PC-9 (cell line): ENCODE results near the gene STK32B. TPM values are rescaled to one million over a fixed set of nuclear protein-coding genes. Genes with fewer than 3 reads are reported as not detected.

Experiments
- BruUV-seq: library from RNA; stranded (reverse); fragments of 400-500 nt; replicated peaks from 2 replicates; lab custom pipeline; 2021; lab: Mats Ljungman, UMichigan
- CTCF ChIA-PET: fragments of 300-600 bp; sonication (Branson Sonifier 250); formaldehyde crosslinking; loops from one replicate; lab custom pipeline; 2022; ENCODE audit warnings: antibody characterized with exemption; lab: Charles Lee
- POLR2A ChIA-PET: fragments of 300-600 bp; sonication (Branson Sonifier 250); formaldehyde crosslinking; loops from one replicate; lab custom pipeline; 2022; ENCODE audit warnings: antibody characterized with exemption; ENCODE audit not compliant: unreplicated experiment; lab: Charles Lee
- DNase-seq, 2 experiments: peaks; one replicate each; pipeline versions ENCODE4 v3.0.0 to v3.0.0-alpha.2; 2015 to 2022; ENCODE audit warnings: mixed read lengths in 1 of 2
- H2AFZ ChIP-seq: fragments of 200-600 bp; sonication (generic); 2 replicates; pipeline ENCODE4 v1.8.1; 2017; ENCODE audit warnings: antibody characterized with exemption
- H3F3A ChIP-seq: fragments of 200-600 bp; sonication (generic); 2 replicates; pipeline ENCODE4 v1.8.1; 2017; ENCODE audit warnings: antibody characterized with exemption, mild to moderate bottlenecking, low read depth; ENCODE audit not compliant: insufficient read depth
- H3K27ac ChIP-seq: fragments of 200-600 bp; sonication (generic); 2 replicates; pipeline ENCODE4 v1.6.1; 2016; ENCODE audit warnings: mixed run types
- H3K27me3 ChIP-seq: fragments of 200-600 bp; sonication (generic); 2 replicates; pipeline ENCODE4 v1.6.1; 2016; ENCODE audit warnings: low read depth, mixed run types; ENCODE audit not compliant: insufficient read depth
- H3K36me3 ChIP-seq: fragments of 200-600 bp; sonication (generic); 2 replicates; pipeline ENCODE4 v1.6.1; 2016; ENCODE audit warnings: low read depth, mixed run types
- H3K4me1 ChIP-seq: fragments of 200-600 bp; sonication (generic); replicated peaks from 2 replicates; pipeline ENCODE4 v1.6.1; 2016; ENCODE audit warnings: mixed run types; ENCODE audit not compliant: insufficient read depth
- H3K4me2 ChIP-seq: fragments of 200-600 bp; sonication (generic); 2 replicates; pipeline ENCODE4 v1.6.1; 2017; ENCODE audit warnings: mixed run types
- H3K4me3 ChIP-seq: fragments of 200-600 bp; sonication (generic); 2 replicates; pipeline ENCODE4 v1.6.1; 2016; ENCODE audit warnings: mixed run types
- H3K79me2 ChIP-seq: fragments of 200-600 bp; sonication (generic); 2 replicates; pipeline ENCODE4 v1.6.1; 2017; ENCODE audit warnings: low read depth, mixed run types
- H3K9me2 ChIP-seq: fragments of 200-600 bp; sonication (generic); 2 replicates; pipeline ENCODE4 v1.8.1; 2017; ENCODE audit warnings: mild to moderate bottlenecking; ENCODE audit not compliant: insufficient read depth
- H3K9me3 ChIP-seq: fragments of 200-600 bp; sonication (generic); 2 replicates; pipeline ENCODE4 v1.8.1; 2016; ENCODE audit warnings: low read depth; ENCODE audit not compliant: insufficient read depth
- H4K20me1 ChIP-seq: fragments of 200-600 bp; sonication (generic); 2 replicates; pipeline ENCODE4 v1.8.1; 2017; ENCODE audit not compliant: insufficient read depth
- EZH2 ChIP-seq: fragments of 200-600 bp; sonication (generic); IDR thresholded peaks from 2 replicates; pipeline ENCODE4 v1.8.0; 2017; ENCODE audit warnings: antibody characterized with exemption, low read depth
- intact Hi-C: fragments of 100-400 bp; cut with micrococcal nuclease; formaldehyde crosslinking; loops from one replicate; pipeline ENCODE4 v1.10.0; 2022; ENCODE audit not compliant: unreplicated experiment
- total RNA-seq: library from RNA; stranded (reverse); gene quantifications from 2 replicates; pipeline ENCODE4 v1.2.3, GENCODE V29; 2021
- TF ChIP-seq, protein P1 (sequence below): fragments of 200-600 bp; sonication (generic); conservative IDR thresholded peaks from 2 replicates; pipeline ENCODE4 v1.6.1; 2017; ENCODE audit warnings: mixed run types, antibody characterized with exemption, mild to moderate bottlenecking, moderate library complexity

The STK32B gene
- total RNA-seq, 1 experiment from 2014 or later, result not detected

GRCh38 chr4:5459236-5459635 is 408.0 kb downstream of the STK32B start:
- H3K27ac ChIP-seq, result no peak overlapping the region
- H3K4me3 ChIP-seq, result no peak overlapping the region
- TF ChIP-seq EZH2, result no peak
- TF ChIP-seq, protein P1, sequence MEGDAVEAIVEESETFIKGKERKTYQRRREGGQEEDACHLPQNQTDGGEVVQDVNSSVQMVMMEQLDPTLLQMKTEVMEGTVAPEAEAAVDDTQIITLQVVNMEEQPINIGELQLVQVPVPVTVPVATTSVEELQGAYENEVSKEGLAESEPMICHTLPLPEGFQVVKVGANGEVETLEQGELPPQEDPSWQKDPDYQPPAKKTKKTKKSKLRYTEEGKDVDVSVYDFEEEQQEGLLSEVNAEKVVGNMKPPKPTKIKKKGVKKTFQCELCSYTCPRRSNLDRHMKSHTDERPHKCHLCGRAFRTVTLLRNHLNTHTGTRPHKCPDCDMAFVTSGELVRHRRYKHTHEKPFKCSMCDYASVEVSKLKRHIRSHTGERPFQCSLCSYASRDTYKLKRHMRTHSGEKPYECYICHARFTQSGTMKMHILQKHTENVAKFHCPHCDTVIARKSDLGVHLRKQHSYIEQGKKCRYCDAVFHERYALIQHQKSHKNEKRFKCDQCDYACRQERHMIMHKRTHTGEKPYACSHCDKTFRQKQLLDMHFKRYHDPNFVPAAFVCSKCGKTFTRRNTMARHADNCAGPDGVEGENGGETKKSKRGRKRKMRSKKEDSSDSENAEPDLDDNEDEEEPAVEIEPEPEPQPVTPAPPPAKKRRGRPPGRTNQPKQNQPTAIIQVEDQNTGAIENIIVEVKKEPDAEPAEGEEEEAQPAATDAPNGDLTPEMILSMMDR, result no peak
- CTCF ChIA-PET, result no interaction called here
- no peak for DNase-seq
- no peaks in the 10 kb centered on the region for H3K9me3 ChIP-seq
- POLR2A ChIA-PET, result no interaction called here
- no peaks in the 10 kb centered on the region for H3K79me2 ChIP-seq
- intact Hi-C loops, result no loop called here
- peaks cover 12% of the 10 kb centered on the region for H3K27me3 ChIP-seq
- no peak overlapping the region for H2AFZ ChIP-seq
- H4K20me1 ChIP-seq, result no peaks in the 10 kb centered on the region
- no peaks in the 10 kb centered on the region for H3K4me1 ChIP-seq
- H3F3A ChIP-seq, result no peaks in the 10 kb centered on the region
- no peaks in the 10 kb centered on the region for H3K36me3 ChIP-seq
- no peak overlapping the region for H3K4me2 ChIP-seq
- no peaks in the 10 kb centered on the region for H3K9me2 ChIP-seq
- BruUV-seq, result no TSS peak

DNA sequence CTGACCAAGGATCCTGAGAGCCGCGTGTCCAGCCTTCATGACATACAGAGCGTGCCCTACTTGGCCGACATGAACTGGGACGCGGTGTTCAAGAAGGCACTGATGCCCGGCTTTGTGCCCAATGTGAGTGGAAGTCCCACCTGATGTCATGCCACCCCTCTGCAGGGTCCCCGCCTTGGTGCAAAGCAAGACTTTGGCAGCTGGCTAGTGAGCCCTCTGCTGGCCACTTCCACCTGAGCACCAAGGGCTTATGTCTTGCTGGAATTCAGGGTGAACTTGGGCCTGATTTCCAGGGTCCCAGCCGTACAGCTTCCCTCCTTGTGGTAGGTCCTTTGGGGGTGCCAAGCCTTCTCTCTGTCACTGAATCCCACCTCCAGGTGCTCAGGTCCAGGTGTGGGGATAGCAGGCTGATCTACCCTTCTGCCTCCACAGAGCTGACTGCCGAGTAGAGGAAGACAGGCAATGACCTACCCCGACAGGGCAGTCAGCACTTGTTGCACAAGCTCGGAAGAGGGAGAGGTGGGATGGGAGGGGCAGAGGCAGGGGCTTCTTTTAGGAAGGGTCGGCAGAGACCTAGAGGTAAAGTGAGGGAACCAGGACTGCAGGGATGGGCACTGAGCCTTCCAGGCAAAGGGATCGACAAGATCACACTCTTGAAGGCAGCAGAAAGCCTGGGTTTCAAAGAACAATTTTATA is 409.0 kb downstream of the STK32B start:
- no peak overlapping the region for H3K4me3 ChIP-seq
- no peaks in the 10 kb centered on the region for H3K36me3 ChIP-seq
- DNase-seq, result peak in 1 of 2 experiments; percentile 7
- no peaks in the 10 kb centered on the region for H3K4me1 ChIP-seq
- POLR2A ChIA-PET, result no interaction called here
- no peak overlapping the region for H3K4me2 ChIP-seq
- no peaks in the 10 kb centered on the region for H4K20me1 ChIP-seq
- H3K27ac ChIP-seq, result no peak overlapping the region
- H2AFZ ChIP-seq, result no peak overlapping the region
- BruUV-seq, result no TSS peak
- H3K79me2 ChIP-seq, result no peaks in the 10 kb centered on the region
- TF ChIP-seq EZH2, result no peak
- TF ChIP-seq, protein P1, result peak; percentile 64
- CTCF ChIA-PET, result no interaction called here
- H3K27me3 ChIP-seq, result peaks cover 4% of the 10 kb centered on the region
- no peaks in the 10 kb centered on the region for H3K9me3 ChIP-seq
- H3F3A ChIP-seq, result no peaks in the 10 kb centered on the region
- intact Hi-C loops, result no loop called here
- no peaks in the 10 kb centered on the region for H3K9me2 ChIP-seq

GRCh38 chr4:5461477-5461876 is 410.2 kb downstream of the STK32B start:
- Histone ChIP-seq H3K36me3 (no peaks in the 10 kb centered on the region), H3K27ac (no peak overlapping the region), H2AFZ (no peak overlapping the region), H3K4me1 (no peaks in the 10 kb centered on the region), H3K27me3 (peaks cover 4% of the 10 kb centered on the region), H3K9me2 (no peaks in the 10 kb centered on the region), H3F3A (no peaks in the 10 kb centered on the region), H3K4me2 (no peak overlapping the region), H4K20me1 (no peaks in the 10 kb centered on the region), H3K79me2 (no peaks in the 10 kb centered on the region), H3K4me3 (no peak overlapping the region), H3K9me3 (no peaks in the 10 kb centered on the region)
- TF ChIP-seq, protein P1, result no peak
- CTCF ChIA-PET, result no interaction called here
- no peak for DNase-seq
- intact Hi-C loops, result no loop called here
- no TSS peak for BruUV-seq
- POLR2A ChIA-PET, result no interaction called here
